Anterior cingulate cortex (tissue), 58 donors: ENCODE measurements around the gene CD93.

Experiments used
- DNase-seq, 58 donors: peaks; one replicate each; lab custom pipeline; 2025; lab: John Stamatoyannopoulos, UW

CD93 gene

DNA sequence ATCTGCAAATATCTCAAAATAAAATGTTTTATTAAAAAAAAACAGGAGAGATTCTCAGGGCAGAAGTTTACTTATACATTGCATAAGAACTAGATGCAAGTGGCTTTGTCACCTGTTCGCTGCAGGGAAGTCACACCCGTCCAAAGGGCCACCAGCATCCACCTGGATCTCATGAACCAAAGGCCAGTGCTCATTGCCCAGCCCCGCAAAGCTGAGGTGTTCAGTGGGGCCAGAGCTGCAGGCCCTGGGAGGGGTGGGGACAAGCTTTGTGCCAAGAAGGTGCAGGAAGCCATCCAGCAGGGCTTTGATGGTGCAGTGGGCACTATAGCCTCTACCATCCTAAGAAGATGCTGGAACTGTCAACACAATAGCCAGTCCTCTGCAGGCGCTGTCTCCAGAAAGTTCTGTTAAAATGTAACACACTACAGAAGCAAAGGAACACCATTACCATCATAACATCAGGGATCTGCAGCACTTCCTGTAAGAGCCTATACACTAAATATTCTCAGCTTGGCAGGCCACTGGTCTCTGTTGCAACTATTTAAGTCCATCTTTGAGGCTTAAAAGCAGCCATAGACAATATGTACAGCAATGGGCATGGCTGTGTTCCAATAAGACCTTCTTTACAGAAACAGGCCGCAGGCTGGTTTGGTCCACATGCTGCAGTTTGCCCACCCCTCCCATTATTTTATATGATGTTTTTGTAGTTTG is 15.7 kb upstream of the CD93 start:
- DNase-seq = no peak

- peak in 2 of 58 donors; percentile 12 to 23 for DNase-seq
Observed at GRCh38 chr20:23100720-23101107, 14.6 kb upstream of the CD93 start.

DNA sequence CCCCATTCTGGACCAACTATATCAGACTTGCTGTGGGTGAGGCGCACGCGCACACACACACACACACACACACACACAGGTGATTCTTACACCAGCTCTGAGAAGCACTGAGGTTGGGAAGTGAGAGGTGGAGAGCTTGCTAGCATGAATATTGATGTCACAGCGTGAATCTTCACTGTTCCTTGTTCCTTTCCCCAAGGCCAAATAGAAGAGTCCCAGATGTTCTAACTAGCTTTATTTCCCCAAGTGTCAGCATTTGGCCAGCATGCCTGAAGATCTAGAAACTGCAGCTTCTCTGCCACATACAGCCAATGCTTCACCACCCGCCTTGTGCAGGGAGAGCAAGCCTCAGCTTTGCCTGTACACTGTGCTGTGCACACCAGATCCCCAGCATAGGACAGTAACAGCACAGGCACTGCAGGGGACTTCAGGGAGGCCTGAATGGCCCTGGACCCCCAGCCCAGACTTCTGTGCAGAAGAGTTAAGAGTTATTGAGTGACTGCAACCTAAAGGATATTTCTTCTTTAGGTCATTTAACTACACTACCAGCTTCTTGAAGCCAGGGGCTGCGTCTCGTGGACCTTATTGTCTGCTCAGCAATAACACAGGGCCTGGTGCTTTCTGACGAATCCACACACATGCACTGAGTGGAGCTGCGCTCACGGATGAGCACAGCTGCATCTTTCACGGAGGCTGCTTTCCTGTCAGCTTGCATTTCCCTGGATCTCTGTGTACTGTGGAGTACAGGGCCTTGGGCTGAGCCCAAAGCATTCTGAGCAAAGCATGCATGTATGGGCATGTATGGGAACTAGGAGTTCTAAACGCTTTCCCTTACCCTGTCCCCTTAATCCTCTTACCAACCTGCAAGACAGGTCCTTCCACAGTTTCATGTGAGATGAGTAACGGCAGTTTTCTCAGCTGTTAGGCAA is 13.9 kb upstream of the CD93 start:
- peak in 1 of 58 donors; percentile 7 for DNase-seq

DNA sequence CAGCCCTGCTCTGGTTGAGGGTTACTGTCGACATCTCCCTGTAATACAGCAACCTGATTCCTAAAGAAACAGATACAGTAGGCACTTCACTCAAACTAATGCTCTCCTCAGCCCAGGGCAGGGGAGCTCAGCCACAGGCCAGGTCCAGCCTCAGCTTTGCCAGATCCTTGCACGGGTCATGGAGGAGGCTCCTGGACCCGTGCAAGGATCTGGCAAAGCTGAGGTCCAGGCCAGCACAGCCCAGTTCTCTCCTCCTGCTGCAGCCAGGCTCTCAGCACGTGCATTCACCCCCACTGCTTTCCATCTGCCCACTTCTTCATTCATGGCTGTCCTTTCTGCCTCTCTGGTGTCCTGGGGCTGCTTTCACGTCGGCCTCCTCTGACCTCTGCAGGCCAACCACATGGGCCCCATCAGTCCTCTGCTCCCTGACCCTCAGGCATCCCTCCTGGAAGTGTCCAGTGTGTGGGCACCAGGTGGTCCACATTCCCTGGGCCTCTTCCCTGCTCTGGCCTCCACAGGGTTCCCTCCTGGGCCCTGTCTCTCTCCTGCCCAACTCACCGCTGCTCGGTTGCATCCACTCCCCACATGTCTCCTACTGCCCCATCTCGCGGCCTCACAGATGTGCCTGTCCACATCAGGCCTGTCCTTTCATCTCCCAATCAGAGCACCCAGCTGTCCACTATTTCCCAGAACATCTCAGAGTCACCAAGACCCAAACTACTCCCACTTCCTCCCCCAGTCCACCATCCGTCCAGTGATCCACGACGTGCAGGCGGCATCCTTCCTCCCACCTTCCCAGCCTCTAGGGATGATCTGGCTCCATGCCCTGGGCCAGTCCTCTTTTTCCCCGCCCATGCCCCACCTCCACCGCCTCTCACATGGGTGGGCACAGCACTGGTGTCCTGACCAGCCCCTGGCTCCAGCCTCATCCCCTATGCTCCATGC is 11.8 kb upstream of the CD93 start:
- DNase-seq = peak in 2 of 58 donors; percentile 22 to 25

- no peak for DNase-seq
Observed at GRCh38 chr20:23096986-23097520, 10.9 kb upstream of the CD93 start.

DNA sequence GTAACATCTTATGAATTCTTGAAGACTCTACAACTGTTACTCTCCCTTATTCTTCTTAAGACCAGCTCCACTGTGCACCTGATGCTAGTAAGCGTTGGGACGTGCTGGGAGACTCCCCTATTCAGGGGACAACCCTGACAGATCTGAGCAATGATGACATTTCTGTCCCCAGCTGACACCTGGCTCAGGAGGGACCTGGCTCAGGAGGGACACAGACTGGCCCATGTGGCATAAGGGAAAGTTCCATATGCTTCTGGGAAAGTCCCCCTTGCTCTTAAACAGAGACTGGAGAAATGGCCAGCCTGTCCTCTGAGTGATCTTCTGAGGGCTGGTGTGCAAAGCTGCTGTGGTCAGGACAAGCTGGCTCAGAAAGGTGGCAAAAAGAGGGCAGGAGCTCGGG is 10.0 kb upstream of the CD93 start:
- no peak for DNase-seq

GRCh38 chr20:23095499-23095898 is 9.4 kb upstream of the CD93 start:
- DNase-seq = no peak

DNA sequence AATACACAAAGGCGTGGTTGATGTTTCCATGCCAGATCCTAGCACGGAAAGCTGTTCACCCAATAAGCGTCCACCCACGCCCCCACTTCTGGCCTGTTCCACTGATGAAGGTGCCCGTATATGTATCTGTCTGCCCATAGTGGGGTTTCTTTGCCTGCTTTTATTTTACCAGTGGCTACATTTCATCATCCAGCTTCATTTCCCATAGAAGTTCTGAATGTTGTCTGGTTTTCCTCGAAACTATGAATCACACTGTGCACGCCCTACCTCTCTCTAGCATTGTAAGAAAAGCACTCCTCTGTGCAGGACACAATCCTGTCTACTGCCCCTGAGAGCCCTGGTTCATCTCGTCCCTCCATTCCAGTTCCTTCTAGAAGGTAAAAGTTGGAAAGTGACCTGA is 8.8 kb upstream of the CD93 start:
- no peak for DNase-seq

- DNase-seq = no peak
Observed at GRCh38 chr20:23094213-23094896, 8.2 kb upstream of the CD93 start.

DNA sequence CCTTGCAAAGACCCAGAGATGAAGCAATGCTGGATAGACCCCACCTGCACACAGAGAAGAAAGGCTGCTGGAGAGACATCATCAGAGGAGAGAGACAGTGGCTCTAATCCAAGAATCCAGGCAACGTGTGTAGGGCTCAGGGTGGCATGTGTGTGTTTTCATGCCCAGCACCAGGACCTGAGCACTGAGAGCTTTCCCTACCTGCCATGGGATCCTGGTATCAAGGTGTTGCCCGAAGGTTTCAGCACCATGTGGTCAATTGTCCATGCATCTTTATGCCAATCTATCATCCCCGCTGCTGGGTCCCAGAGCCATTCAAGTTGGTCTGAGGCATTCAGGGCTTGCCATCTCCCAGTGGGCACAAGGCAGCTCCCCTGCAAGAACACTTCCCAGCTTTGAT is 7.5 kb upstream of the CD93 start:
- DNase-seq = no peak

GRCh38 chr20:23092861-23093495 is 6.9 kb upstream of the CD93 start:
- no peak for DNase-seq

DNA sequence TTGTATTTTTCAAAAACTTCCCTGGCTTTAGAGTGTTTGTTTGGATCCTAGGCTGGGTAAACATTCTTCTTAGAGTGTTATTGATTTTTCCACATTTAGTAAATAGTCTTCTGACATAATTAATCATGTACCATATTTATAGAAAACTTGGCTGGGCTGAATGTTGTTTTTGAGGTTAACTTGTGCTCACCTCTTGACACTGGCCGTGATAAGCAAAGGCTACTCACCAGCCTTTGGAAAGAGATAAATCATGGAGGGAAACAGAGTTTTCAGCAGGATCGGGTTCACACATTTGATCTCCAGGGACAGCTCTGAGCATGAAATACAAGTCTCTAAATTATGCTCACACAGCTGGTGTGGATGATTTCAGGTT is 6.2 kb upstream of the CD93 start:
- no peak for DNase-seq

- no peak for DNase-seq
Observed at GRCh38 chr20:23091721-23092383, 5.7 kb upstream of the CD93 start.

DNA sequence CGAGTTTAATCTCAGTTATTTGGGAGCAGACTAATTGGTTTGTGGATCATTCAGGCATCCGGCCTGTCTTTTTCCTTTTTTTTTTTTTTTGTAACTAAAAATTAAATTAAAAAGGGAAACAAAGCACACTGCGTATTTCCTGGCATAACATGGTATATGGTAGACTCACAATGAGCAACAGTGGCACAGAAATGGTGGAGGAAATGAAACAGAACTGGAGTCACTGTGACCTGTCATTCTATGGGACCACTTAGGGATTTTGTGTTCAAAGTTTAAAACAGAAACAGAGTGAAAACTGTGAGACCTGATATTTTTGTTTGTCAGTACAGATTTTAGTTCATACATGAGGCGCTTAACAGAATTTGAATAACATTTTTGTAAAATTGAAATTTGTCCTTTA is 4.8 kb upstream of the CD93 start:
- no peak for DNase-seq

GRCh38 chr20:23090147-23090546 is 4.0 kb upstream of the CD93 start:
- no peak for DNase-seq

DNA sequence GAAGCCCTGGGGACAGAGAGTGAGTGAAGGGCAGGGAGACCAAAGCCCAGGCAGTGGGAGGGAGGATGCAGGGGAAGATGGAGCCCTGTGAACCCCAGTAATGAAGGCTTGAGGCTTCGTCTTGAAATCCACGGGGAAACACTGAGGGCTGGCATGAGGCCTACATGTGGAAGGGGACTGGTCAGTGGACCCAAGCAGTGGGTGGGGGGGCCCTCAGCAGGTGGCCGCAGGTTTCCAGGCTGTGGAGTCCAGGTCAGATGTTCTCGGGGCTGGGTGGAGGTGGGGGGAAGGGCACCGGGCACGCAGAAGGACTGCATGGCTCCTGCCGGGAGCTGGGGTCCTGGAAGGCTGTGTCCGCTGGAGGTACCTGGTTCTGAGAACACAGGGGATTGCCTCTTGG is 2.7 kb upstream of the CD93 start:
- no peak for DNase-seq

GRCh38 chr20:23087587-23088251 is 1.6 kb upstream of the CD93 start:
- no peak for DNase-seq

- peak in 1 of 58 donors; percentile 59 for DNase-seq
Observed at GRCh38 chr20:23086931-23087411, 847 bp upstream of the CD93 start.
